ENCODE data around the gene PEAR1.
A peak's percentile ranks its signal among the peaks of the same experiment; 100 is the strongest.

The PEAR1 gene, protein sequence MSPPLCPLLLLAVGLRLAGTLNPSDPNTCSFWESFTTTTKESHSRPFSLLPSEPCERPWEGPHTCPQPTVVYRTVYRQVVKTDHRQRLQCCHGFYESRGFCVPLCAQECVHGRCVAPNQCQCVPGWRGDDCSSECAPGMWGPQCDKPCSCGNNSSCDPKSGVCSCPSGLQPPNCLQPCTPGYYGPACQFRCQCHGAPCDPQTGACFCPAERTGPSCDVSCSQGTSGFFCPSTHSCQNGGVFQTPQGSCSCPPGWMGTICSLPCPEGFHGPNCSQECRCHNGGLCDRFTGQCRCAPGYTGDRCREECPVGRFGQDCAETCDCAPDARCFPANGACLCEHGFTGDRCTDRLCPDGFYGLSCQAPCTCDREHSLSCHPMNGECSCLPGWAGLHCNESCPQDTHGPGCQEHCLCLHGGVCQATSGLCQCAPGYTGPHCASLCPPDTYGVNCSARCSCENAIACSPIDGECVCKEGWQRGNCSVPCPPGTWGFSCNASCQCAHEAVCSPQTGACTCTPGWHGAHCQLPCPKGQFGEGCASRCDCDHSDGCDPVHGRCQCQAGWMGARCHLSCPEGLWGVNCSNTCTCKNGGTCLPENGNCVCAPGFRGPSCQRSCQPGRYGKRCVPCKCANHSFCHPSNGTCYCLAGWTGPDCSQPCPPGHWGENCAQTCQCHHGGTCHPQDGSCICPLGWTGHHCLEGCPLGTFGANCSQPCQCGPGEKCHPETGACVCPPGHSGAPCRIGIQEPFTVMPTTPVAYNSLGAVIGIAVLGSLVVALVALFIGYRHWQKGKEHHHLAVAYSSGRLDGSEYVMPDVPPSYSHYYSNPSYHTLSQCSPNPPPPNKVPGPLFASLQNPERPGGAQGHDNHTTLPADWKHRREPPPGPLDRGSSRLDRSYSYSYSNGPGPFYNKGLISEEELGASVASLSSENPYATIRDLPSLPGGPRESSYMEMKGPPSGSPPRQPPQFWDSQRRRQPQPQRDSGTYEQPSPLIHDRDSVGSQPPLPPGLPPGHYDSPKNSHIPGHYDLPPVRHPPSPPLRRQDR

DNA sequence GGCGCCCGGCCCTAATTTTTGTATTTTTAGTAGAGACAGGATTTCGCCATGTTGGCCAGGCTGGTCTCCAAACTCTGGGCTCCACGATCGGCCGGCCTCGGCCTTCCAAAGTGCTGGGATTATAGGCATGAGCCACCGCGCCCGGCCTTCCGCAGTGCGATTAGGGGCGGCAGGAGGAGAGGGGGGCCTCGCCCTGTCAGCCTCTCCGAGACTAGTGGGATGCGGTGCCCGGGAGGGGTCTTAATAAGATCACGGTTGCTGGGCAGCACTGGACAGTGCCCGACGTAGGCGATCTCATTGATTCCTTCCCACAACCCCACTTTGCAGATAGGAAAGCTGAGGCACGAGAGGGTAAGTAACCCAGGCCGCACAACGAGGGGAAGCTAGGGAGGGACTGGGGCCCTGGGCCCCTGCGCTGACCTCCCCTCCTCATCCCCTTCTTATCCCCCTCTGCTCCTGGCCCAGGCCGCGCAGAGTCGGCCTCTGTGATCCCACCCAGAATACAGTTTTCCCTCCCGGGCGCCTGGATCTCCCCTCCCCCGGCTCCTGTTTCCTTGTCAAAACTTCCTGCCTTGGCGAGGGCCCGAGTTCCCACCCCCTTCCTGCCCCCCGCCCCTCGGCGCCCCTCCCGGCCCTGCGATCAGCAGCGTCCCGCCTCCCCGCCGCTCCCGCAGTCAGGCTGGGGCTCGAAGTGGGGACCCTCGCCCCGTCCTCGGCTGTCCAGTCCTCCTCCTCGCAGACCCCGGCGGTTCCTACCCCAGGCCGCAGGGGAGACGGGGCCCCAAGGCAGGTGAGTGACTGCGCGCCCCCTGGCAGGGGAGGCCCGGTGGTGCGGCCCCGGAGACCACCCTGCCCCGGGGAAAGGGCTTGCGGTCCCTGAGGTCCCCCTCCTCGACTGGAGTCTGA, at the start of gene PEAR1:
PEAR1 (plus strand) TSS at position 671 of the 906 bp plus-strand sequence. CDS start 10,209 bp downstream, outside the sequence.
- DNase-seq: peak; percentile 27

DNA sequence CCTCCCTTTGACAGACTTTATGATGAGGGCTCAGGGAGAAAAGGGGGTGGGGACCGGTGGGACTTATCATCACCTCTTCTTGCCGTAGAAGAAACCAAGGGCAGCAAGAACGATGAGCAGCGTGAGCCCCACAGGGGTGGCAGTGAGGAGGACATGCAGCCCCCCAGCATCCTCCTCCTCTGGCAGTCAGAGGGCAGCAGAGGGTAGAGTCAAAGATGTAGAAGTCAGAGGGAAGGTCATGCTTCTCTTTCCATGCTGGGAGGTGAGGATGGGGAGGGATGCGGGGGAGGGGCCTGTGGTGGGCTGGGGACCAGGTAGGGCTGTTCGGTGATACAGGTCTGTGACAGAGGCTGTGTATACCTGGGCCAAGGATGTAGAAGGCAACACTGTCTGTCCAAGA, 49.4 kb upstream of the PEAR1 start:
- DNase-seq: no peak

DNA sequence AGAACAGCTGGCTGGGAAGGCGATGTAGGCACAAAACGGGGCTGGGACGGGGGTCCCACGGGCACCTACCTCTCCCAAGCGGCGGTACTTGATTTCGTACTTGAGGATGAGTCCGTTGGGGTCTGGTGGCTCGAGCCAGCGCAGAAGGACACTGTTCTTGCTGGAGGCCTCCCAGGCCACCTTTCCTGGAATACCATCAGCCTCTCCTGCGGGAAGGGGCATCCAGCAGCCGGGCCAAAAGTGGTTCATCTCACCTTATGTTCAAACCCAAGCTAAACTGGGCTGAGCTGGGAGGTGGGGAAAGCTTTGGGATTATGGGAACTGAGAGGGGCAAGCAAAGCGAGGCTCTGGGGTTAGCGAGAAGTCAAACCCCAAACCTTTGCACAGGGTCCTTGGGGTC, 48.9 kb upstream of the PEAR1 start:
- no peak for DNase-seq

DNA sequence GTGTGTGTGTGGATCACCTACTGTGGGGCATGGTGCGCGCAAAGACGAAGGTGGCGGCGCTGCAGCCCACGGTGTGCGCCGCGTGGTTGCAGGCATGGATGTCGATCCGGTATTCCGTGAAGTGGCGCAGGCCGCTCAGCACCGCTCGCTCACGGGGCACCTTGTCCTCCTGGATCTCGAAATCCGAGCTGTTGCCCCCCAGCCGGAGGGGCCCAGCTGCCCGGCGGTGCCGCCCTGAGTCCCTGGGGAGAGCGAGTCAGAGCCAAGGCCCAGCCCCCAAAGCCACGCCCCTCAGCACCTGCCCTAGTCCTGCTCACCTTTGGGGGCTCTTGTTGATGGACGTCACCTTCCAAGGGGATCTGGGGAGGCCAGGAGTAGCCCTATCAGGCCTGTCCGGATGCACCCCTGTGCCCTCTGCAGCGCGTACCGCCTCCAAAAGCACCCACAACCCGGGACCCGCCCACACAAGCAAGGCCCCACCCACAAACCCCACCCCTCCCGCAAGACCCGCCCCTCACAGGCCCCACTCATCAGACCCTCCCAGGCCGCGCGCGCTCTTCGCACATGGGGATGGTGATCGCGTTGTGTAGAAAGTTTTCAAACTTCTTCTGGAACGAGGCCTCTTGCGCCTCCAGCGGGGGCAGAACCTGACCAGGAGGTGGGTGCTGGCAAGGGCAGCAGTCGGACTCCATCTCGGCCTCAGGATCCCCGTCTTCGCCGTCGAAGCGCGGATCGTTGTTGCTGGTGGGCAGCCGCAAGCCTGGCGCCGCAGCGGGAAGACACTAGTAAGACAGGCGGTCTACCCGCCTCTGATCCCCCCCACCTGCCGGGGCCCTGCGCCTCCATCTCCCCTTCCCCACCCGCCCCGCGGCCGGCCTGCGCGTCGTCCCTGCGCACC, 48.2 kb upstream of the PEAR1 start:
- peak; percentile 18 for DNase-seq

DNA sequence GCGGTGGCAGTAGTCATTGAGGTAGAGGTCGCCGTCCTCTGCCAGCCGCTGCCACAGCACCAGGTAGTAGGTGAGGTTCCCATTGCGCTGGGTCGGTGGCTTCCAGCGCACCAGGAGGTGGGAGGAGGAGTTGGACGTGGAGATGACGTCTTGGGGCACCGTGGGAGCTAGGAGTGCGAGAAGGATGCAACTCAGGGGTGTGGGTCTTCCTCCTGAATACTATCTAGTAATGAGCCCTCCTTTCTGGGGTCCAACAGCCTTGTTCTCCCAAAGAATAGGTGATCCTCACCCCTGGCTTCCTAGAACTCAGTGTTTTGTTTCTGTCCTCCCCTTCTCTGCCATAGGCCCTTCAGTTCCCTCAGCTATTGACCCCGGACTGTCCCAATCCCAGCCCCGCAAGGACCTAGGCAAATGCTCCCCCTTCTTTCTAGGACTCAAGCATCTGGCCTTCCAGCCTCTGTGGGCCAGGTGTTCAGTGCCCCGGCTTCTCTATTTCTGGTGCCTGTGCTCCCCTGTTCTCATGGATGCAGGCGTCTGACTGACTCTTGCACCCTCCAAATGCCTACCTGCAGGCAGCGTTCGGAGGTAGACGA, 47.5 kb upstream of the PEAR1 start:
- no peak for DNase-seq

DNA sequence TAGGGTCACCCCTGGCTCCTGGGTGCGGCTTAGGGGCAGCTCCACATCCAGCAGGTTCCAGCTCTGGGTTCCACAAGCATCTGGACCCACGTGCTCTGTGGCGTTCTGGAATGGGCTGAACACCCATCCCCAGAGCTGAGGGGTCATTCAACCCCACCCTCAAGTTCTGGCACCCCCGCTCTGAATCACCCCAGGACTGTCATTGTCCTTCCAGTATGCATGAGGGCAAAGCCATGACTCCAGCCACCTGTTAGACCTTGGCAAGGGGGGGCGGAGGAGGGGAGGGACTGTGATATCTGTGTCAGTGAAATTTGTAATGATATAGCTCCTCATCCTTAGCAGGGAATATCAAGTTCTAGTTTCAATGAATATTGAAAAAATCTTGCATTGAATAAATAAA, 46.9 kb upstream of the PEAR1 start:
- DNase-seq: no peak

DNA sequence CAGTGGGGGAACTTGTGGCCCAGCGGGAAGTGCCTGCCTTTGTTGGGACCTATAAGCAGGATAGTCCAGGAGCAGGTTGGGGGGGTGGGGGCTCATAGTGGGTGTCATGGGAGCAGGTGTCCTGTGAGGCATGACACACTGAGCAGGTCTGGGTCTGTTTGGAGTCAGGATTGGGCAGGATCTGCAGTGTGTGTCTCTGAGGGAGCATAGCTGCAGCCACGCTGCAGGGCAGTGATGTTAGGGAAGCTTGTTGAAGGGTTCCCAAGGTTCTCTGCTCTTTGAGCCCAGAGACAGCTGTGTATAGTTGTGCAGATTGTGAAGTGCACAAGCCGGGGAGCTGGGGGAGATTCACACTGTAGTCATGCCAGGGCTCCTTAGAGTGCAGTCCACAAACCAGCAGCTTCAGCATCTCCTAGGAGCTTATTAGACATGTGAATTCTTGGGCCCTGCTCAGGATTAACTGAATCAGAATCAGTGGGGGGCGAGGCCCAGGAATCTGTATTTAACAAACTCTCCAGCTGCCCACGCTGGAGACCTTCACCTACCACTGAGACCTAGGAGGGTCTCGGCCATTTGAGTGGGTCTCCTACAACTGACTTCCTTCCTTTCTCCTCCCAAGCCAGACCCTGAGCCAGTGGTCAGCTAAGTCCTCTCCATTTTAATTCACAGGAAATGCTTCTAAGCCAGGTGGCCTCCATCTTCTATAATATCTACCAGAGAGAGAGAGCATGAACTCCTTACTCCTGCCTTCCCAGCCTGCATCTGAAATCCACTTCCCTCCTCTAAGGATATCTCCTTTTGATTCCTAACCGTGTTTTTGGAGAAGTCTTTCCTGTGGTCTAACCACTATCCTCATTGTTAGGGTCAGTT, 45.7 kb upstream of the PEAR1 start:
- no peak for DNase-seq

DNA sequence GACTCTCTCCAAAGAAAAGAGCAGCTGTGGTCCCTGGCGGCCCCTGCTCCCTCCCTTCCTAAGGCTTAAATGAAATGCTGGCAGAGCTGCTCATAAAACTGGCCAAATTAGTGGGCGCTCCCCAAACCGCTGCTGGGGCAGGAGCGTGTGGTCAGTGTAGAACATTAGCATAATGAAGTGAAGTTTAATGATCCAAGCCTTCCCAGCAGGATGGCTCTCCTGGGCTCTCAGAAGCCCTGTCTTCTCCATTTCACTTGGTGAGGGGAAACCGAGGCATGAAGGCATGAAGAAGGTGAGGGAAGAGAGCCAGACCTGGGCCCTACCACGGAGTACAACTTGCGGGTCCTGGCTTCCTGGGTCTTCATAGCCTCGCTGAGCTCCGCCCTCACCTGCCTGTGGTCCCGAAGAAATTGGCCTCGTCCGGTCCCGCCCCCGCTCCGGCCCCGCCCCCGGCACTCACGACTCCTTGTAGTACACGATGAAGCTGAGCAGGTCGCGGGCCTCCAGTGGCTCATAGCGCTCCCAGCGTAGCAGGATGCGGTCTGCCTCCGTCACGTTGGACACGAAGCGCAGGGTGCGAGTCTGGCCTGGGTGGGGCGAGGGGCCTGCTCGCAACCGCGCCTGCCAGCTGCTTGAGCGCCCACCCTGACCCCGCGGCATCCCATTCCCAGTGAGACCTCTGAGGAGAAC, 44.9 kb upstream of the PEAR1 start:
- DNase-seq: no peak

DNA sequence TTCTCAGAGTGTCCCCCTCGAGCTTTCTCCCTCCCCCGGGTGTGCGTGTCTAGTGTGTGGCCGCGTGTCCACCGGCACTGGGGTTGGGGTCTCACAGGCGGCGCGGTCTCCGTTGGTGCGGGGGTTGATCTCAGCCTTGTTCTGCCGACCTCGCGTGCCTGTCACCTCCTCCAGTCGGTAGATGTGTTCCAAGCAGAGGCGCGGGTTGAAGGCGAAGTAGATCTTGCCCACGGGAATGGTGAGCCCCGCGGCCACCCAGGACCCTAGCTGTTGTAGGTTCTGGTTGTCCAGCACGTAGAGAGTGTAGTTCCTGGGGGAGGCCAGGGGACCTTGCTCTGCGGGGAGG, 44.4 kb upstream of the PEAR1 start:
- DNase-seq: no peak

DNA sequence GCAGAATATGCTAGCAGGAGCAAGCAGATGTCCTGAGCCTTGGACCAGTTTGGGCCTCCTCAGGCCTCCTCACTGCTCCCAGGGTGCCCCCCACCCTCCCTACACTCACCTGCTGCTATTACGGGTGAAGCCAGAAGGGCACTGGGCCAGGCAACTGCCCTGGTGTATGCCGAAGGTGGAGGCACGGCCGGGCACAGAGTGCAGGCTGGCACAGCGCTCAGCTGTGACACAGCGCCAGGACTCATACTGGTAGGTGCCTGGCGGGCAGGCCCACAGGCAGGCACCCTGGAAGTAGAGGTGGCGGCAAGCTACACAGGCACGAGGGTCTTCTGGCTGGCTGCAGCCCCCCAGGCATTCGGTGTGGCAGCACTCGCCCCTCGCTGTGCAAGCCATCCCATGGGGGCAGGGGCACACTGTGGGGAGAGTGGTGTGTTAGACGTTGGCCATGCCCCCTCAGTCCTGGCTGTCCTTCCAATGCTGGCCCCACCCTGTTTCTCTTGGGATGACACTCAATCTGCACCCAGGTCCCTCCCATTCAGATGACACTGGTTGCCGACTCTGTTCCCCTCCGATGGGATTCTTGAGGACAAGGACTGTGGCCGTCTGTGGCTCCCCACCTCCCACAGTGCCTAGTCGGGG, 41.6 kb upstream of the PEAR1 start:
- no peak for DNase-seq

DNA sequence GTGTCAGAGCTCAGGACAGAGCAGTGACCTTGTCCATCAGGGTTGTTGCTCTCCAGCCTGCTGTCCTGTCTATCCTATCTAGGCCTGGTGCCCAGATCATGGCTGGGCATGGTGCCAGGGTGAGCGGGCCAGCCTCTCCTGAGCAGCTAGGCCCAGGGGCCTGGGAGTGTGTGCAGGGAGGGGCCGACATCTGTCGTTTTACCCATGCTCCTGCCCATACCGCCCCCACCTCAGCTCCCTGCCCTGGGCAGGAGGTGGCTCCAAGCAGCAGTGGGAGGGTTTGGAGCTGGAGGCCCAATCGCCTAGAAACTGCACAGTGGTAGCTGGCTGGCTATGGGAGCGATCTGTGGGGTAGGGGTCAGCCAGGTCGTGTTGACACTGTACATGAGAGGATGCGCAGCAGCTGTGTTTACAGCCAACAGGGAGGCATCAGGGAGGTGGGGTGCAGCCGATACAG, 41.1 kb upstream of the PEAR1 start:
- DNase-seq: peak; percentile 62

DNA sequence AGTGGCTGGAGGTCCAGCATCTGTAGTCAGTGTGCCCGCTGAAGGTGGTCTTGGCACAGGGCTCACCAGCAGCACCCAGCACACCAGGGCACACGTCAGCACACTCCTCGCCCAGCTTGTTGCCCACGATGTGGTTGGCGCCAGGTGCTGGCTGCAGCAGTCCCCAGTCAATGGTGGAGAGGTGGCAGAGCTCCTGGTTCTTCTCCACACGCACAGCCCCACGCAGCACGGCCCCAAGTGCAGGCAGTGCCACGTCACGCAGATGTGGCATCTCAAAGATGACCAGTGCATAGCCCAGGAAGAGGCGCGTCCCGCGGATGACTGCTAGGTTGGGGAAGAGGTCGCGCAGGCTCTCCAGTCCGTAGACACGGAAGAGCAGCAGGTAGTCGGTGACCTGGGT, 39.8 kb upstream of the PEAR1 start:
- no peak for DNase-seq

DNA sequence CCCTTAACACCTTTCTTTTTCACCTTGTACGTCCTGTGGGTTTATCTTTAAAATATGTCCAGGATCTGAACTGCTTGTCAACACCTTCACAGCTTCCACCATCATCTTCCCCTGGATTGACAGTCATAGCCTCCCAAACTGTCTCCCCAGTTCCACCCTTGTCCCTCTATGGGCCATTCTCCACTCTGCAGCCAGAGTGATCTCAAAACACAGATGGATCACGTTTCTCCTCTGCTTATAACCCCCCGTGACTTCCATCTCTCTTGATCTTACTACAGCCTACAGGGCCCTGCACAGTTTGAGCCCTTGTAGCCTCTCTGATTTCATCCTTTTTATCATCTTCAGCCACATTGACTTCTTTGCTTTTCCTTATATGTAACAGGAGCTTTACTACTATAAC, 38.9 kb upstream of the PEAR1 start:
- no peak for DNase-seq

DNA sequence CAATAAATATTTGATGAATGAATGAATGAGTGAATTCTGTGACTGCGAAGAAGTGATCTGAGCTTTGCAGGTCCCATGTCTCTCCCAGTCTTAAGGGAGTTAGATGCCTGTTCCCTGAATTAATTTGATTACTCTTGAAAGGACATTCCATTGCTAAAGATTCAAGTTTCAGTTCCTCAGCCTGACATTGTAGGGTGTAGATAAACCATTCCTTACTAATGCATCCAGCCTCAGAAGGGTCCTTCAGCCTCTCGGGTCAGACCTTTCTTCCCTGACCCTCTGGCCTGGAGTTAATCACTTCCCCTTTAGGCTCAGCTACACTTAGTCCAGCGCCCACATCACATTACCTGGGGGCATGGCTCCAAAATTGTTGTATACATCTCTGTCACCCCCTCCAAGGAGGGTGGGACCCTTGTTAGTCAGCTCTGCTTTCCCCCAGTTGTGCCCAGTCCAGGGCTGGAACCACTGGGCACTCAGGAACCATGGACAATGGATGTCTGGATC, 37.2 kb upstream of the PEAR1 start:
- no peak for DNase-seq

DNA sequence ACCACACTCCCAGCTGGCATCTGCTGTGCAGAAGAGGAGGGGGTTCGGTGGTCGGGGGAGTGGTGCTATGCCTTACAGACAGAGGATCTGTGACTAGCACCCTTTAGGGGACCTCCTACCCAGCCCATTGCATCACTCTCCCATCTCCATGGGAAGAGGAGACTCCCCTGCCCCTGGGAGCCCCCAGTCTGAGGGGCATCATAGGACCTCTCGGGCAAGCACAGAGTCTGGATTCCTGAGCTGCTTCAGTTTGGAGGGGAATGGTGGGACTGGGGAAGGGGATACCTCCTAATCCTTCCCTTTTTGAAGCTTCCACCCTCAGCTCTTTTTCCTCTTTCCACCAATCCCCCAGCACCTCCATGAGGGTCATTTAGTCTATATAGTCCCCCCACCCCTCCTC, 36.0 kb upstream of the PEAR1 start:
- no peak for DNase-seq

DNA sequence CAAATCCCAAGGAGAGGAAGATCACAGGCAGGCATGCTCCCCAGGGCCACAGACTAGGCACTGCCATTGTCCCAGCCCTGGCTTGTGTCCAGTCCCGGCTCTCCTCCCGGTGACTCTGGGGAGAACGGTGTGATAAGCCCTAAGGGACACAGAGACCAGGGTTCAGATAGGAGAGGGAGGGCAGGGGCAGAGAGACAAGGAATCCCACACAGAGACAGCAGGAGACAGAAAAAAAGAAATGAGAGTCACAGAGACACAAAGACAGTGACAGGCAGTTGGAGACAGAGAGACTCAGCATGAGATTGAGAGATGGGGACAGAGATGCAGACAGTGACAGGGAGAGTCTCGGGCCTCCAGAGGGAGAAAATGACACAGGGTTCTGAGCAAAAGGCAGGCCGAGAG, 35.0 kb upstream of the PEAR1 start:
- peak; percentile 18 for DNase-seq

DNA sequence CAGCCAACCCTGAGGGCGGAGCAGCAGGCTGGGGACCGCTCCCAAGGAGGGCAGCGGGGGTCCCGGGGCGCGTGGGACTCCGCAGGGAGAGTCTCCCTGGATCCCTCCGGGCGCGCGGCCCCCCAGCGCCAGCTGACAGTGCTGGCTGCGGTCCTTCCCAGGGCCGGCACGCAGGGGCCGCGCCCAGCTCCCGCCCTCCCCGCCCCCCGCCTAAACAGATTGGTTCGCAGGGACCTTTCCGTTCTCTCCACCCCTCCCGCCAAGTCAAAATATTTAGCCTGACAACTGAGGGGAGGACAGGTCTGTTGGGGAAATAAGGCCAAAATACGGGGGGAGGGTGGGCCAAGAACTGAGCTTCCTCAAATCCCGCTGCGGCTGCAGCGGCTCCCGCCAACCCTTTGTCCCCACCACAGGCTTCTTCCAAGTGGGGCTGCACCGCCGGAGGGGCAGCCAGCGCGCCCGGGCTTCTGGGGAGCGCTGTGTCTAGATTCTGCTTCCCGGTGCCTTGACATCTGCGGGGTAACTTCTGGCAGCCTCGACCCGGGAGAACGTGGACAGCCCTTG, 34.5 kb upstream of the PEAR1 start, which contains the start of gene INSRR:
INSRR (minus strand) TSS at position 159 of the 564 bp plus-strand sequence. CDS start 496 bp downstream, outside the sequence.
- no peak for DNase-seq

DNA sequence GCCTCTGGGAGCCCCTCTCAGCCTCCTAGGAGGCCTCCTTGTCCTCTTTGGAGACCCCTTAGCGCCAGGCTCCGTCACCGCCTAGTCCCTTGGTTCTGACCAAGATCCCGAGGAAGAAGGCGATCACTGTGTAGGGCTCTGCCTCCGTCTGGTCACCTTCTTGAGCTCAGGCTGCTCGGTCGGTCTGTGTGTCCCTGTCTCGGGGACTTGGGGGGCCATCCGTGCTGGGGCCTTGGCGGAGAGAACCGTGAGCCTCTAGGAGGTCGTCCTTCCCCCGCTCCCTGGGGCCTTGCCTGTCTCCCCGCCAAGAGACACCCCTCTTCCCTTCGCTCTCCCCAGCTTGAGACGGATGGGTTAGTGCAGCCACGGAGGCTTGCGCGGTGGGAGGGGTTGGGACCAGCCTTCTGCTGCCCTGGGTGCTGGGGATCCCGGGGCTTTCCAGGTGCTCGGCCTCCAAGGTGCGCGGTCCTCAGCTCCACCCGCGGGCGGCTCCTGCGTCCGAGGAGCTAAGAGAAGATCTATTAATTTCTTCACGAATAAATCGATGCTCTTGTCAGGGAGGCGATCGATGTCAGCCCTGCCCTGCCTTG, 33.9 kb upstream of the PEAR1 start:
- no peak for DNase-seq

Data from hematopoietic multipotent progenitor cell treated with erythropoietin and hydrocortisone succinate and interleukin-3 and kit ligand, for 8 days (in vitro differentiated cells).